Panc1 (cell line): ENCODE measurements around the gene MAPKAPK3. TPM values are rescaled to one million over a fixed set of nuclear protein-coding genes. Genes with fewer than 3 reads are reported as not detected.

Experiments used
- ATAC-seq: fragments of 200-7000 bp; cut with Tn5 transposase; 2 replicates; pipeline ENCODE4 v1.9.1; 2020; ENCODE audit warnings: mild to moderate bottlenecking, moderate library complexity
- BruUV-seq: library from RNA; stranded (reverse); fragments of 400-500 nt; replicated peaks from 2 replicates; lab custom pipeline; 2021; lab: Mats Ljungman, UMichigan
- CTCF ChIA-PET: fragments of 300-600 bp; sonication (Branson Sonifier 250); formaldehyde crosslinking; loops from one replicate; lab custom pipeline; 2022; ENCODE audit warnings: antibody characterized with exemption; lab: Charles Lee
- POLR2A ChIA-PET: fragments of 300-600 bp; sonication (Branson Sonifier 250); formaldehyde crosslinking; loops from one replicate; lab custom pipeline; 2022; ENCODE audit warnings: antibody characterized with exemption; lab: Charles Lee
- DNase-seq: peaks from one replicate; pipeline ENCODE4 v3.0.0-alpha.2; 2010; ENCODE audit warnings: low read depth, low spot score
- H3K27ac ChIP-seq: 2 replicates; pipeline ENCODE4 v1.5.1; 2011; ENCODE audit warnings: mild to moderate bottlenecking, low read length, inconsistent platforms
- H3K27me3 ChIP-seq: fragments of 200-500 bp; sonication (Bioruptor generic); 2 replicates; pipeline ENCODE4 v1.6.0; 2014; ENCODE audit warnings: low read length, inconsistent platforms; ENCODE audit not compliant: control insufficient read depth, insufficient read depth
- H3K36me3 ChIP-seq: fragments of 200-500 bp; sonication (Bioruptor generic); 2 replicates; pipeline ENCODE4 v1.5.1; 2014; ENCODE audit warnings: inconsistent platforms, mild to moderate bottlenecking, low read length, moderate library complexity; ENCODE audit not compliant: control insufficient read depth, insufficient read depth
- H3K4me1 ChIP-seq: 2 replicates; pipeline ENCODE4 v1.5.1; 2011; ENCODE audit warnings: inconsistent platforms, mild to moderate bottlenecking, low read length, moderate library complexity; ENCODE audit not compliant: control insufficient read depth, insufficient read depth
- H3K4me3 ChIP-seq, 2 experiments: 2 replicates each; pipeline ENCODE4 v1.5.1; 2011 to 2012; ENCODE audit warnings: low read depth in 2 of 2, low read length in 2 of 2, mild to moderate bottlenecking in 2 of 2, inconsistent platforms in 1 of 2, moderate library complexity in 1 of 2
- H3K9me3 ChIP-seq: fragments of 200-500 bp; sonication (Bioruptor generic); 2 replicates; pipeline ENCODE4 v1.5.1; 2014; ENCODE audit warnings: low read depth, mild to moderate bottlenecking, inconsistent platforms, low read length, moderate library complexity; ENCODE audit not compliant: control insufficient read depth, insufficient read depth
- POLR2AphosphoS5 ChIP-seq: IDR thresholded peaks from 2 replicates; pipeline ENCODE4 v1.6.1; 2012; ENCODE audit warnings: mild to moderate bottlenecking, low read depth, low read length, moderate library complexity
- SIN3A ChIP-seq: IDR thresholded peaks from 2 replicates; pipeline ENCODE4 v1.6.1; 2012; ENCODE audit warnings: low read depth, mild to moderate bottlenecking, low read length, moderate library complexity, borderline replicate concordance; ENCODE audit not compliant: insufficient read depth
- TCF7L2 ChIP-seq: IDR thresholded peaks from 2 replicates; pipeline ENCODE4 v1.6.1; 2011; ENCODE audit warnings: mild to moderate bottlenecking, low read depth, low read length, inconsistent platforms
- in situ Hi-C: cut with HindIII; loops from 2 replicates; pipeline ENCODE4 v1.10.0; 2016; ENCODE audit warnings: low sequenced_read_pairs, low pct_unique_long_range_greater_than_20kb
- intact Hi-C: fragments of 100-400 bp; cut with micrococcal nuclease; formaldehyde crosslinking; loops from one replicate; pipeline ENCODE4 v1.10.0; 2022; ENCODE audit not compliant: unreplicated experiment
- total RNA-seq: library from RNA; stranded (reverse); gene quantifications from one replicate; pipeline ENCODE4 v1.2.1, GENCODE V29; 2021; ENCODE audit not compliant: unreplicated experiment
- TF ChIP-seq, protein P1 (sequence below): fragments of 450-650 bp; IDR thresholded peaks from 2 replicates; pipeline ENCODE4 v1.5.1; 2017; ENCODE audit warnings: mild to moderate bottlenecking
- TF ChIP-seq, protein P2 (sequence below), 2 experiments: IDR thresholded peaks; 2 replicates each; pipeline ENCODE4 v1.6.1; 2011 to 2012; ENCODE audit warnings: low read depth in 2 of 2, control low read depth in 1 of 2, low read length in 1 of 2, mild to moderate bottlenecking in 1 of 2, moderate library complexity in 1 of 2; ENCODE audit not compliant: insufficient read depth in 1 of 2

Gene MAPKAPK3
- total RNA-seq, 1 experiment from 2014 or later: 14.8 TPM

DNA sequence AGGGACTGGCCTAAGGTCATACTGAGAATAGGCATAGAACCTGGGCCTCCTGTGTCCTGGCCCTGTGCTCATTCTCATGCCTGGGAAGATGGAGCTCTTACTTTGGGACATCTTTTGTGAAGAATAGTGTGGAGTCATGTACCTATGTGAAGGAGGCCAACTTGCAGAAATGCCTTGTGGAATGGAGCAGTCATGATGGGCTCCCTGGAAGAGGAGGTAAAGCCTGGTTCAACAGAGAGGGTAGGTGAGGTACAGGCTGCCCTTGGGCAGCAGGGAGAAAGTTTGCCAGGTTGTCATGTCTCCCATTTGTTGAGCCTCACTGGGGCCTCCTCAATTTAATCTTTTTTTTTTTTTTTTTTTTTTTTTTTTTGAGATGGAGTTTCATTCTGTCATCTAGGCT lies 18.1 kb downstream of the MAPKAPK3 start:
- Histone ChIP-seq H3K27me3 (no peaks in the 10 kb centered on the region), H3K36me3 (no peaks in the 10 kb centered on the region), H3K9me3 (no peaks in the 10 kb centered on the region), H3K4me3 (no peak overlapping the region), H3K27ac (no peak overlapping the region), H3K4me1 (no peaks in the 10 kb centered on the region)
- CTCF ChIA-PET: interaction anchor here (0.6 kb wide), 1 partner anchor 118 kb away, joined by 4 read pairs; no protein-coding TSS in a partner anchor
- no peak for TF ChIP-seq SIN3A
- TF ChIP-seq, protein P1, sequence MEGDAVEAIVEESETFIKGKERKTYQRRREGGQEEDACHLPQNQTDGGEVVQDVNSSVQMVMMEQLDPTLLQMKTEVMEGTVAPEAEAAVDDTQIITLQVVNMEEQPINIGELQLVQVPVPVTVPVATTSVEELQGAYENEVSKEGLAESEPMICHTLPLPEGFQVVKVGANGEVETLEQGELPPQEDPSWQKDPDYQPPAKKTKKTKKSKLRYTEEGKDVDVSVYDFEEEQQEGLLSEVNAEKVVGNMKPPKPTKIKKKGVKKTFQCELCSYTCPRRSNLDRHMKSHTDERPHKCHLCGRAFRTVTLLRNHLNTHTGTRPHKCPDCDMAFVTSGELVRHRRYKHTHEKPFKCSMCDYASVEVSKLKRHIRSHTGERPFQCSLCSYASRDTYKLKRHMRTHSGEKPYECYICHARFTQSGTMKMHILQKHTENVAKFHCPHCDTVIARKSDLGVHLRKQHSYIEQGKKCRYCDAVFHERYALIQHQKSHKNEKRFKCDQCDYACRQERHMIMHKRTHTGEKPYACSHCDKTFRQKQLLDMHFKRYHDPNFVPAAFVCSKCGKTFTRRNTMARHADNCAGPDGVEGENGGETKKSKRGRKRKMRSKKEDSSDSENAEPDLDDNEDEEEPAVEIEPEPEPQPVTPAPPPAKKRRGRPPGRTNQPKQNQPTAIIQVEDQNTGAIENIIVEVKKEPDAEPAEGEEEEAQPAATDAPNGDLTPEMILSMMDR: no peak
- TF ChIP-seq POLR2AphosphoS5: no peak
- TF ChIP-seq, protein P2, sequence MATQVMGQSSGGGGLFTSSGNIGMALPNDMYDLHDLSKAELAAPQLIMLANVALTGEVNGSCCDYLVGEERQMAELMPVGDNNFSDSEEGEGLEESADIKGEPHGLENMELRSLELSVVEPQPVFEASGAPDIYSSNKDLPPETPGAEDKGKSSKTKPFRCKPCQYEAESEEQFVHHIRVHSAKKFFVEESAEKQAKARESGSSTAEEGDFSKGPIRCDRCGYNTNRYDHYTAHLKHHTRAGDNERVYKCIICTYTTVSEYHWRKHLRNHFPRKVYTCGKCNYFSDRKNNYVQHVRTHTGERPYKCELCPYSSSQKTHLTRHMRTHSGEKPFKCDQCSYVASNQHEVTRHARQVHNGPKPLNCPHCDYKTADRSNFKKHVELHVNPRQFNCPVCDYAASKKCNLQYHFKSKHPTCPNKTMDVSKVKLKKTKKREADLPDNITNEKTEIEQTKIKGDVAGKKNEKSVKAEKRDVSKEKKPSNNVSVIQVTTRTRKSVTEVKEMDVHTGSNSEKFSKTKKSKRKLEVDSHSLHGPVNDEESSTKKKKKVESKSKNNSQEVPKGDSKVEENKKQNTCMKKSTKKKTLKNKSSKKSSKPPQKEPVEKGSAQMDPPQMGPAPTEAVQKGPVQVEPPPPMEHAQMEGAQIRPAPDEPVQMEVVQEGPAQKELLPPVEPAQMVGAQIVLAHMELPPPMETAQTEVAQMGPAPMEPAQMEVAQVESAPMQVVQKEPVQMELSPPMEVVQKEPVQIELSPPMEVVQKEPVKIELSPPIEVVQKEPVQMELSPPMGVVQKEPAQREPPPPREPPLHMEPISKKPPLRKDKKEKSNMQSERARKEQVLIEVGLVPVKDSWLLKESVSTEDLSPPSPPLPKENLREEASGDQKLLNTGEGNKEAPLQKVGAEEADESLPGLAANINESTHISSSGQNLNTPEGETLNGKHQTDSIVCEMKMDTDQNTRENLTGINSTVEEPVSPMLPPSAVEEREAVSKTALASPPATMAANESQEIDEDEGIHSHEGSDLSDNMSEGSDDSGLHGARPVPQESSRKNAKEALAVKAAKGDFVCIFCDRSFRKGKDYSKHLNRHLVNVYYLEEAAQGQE (IDR thresholded peaks at IDR 0.05; ENCODE audit: insufficient read depth in 1 of 2, low read depth in 2 of 2, low read length in 1 of 2): no peak
- TF ChIP-seq TCF7L2: no peak
- ATAC-seq (no peak), DNase-seq (no peak)
- no TSS peak for BruUV-seq
- in situ Hi-C loops: no loop called here
- intact Hi-C loops: no loop called here
- POLR2A ChIA-PET: no interaction called here

DNA sequence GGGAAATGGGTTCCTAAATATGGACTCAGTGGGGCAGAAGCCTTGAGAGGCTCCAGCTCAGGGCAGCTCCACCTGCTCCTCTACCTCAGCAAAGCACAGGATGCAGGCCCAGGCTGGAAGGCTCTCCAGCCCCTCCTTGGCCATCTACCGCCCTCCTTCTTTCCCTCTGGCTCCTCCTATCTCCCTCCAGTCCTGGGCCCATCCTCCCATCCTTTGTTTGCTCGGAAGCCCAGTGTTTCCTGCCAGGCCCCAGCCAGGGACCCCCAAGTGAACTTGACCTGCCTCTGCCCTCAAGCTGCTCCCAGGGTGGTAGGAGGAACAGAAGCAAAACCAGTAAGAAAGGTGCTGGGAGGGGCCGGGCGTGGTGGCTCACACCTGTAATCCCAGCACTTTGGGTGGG lies 20.1 kb downstream of the MAPKAPK3 start:
- Histone ChIP-seq H3K36me3 (no peaks in the 10 kb centered on the region), H3K27me3 (no peaks in the 10 kb centered on the region), H3K27ac (no peak overlapping the region), H3K9me3 (no peaks in the 10 kb centered on the region), H3K4me1 (no peaks in the 10 kb centered on the region), H3K4me3 (no peak overlapping the region)
- no peak for TF ChIP-seq SIN3A
- TF ChIP-seq POLR2AphosphoS5: no peak
- TF ChIP-seq, protein P2 (IDR thresholded peaks at IDR 0.05; ENCODE audit: insufficient read depth in 1 of 2, low read depth in 2 of 2, low read length in 1 of 2): no peak
- TF ChIP-seq, protein P1: no peak
- no peak for TF ChIP-seq TCF7L2
- in situ Hi-C loops (no loop called here), intact Hi-C loops (no loop called here)
- no TSS peak for BruUV-seq
- no peak for DNase-seq
- CTCF ChIA-PET: no interaction called here
- POLR2A ChIA-PET: no interaction called here
- no peak for ATAC-seq
